ENCODE results near the gene MSH5. TPM values are rescaled to one million over a fixed set of nuclear protein-coding genes. Genes with fewer than 3 reads are reported as not detected.
A peak's percentile ranks its signal among the peaks of the same experiment; 100 is the strongest.
"Not testable (repeated sequence)": the region's sequence is repeated elsewhere in the genome, so short reads cannot be mapped to it uniquely, and the experiment has no call there.

MSH5 gene
- total RNA-seq, result 1 to 10 TPM; 7.7 to 9.8 TPM
- long read RNA-seq, donor 1, partial matches to known transcripts, result 2 of 2 reads
- long read RNA-seq, donor 1, other reads (novel, unspliced or antisense), result 0 of 2 reads
- long read RNA-seq, donor 2, partial matches to known transcripts, result 0 of 1 reads
- long read RNA-seq, donor 2, other reads (novel, unspliced or antisense), result 1 of 1 reads

GRCh38 chr6:31739639-31740396, at the start of gene MSH5:
Gene MSH5 (plus strand): TSS chr6:31740005. CDS start chr6:31740467, 462 bp downstream.
- intact Hi-C loops (cut with DNase I), result loop anchor here in 1 of 2 donors (10.0 kb wide), 1 partner anchor 55 kb away; the partner anchor contains the start of gene VARS1
- peak; percentile 99 for DNase-seq (ENCODE audit: low spot score)

GRCh38 chr6:31690231-31691077, 49.4 kb upstream of the MSH5 start:
- intact Hi-C loops (cut with DNase I), result no loop called here
- DNase-seq (ENCODE audit: low spot score), result peak; percentile 66

- DNase-seq (ENCODE audit: low spot score), result no peak
- intact Hi-C loops (cut with DNase I), result no loop called here
Measured at GRCh38 chr6:31691078-31691463, 48.7 kb upstream of the MSH5 start.

- DNase-seq (ENCODE audit: low spot score), result peak; percentile 76
- intact Hi-C loops (cut with DNase I), result no loop called here
Measured at GRCh38 chr6:31691564-31692108, 48.2 kb upstream of the MSH5 start.

- intact Hi-C loops (cut with DNase I), result no loop called here
- DNase-seq (ENCODE audit: low spot score), result no peak
Measured at GRCh38 chr6:31692353-31692752, 47.5 kb upstream of the MSH5 start.

- no peak for DNase-seq (ENCODE audit: low spot score)
- intact Hi-C loops (cut with DNase I), result no loop called here
Measured at GRCh38 chr6:31692886-31693285, 46.9 kb upstream of the MSH5 start.

- intact Hi-C loops (cut with DNase I), result no loop called here
- no peak for DNase-seq (ENCODE audit: low spot score)
Measured at GRCh38 chr6:31693535-31693934, 46.3 kb upstream of the MSH5 start.

GRCh38 chr6:31697555-31697954, 42.2 kb upstream of the MSH5 start:
- intact Hi-C loops (cut with DNase I), result no loop called here
- no peak for DNase-seq (ENCODE audit: low spot score)

GRCh38 chr6:31700740-31701401, 38.9 kb upstream of the MSH5 start:
- intact Hi-C loops (cut with DNase I), result no loop called here
- DNase-seq (ENCODE audit: low spot score), result no peak

- DNase-seq (ENCODE audit: low spot score), result no peak
- intact Hi-C loops (cut with DNase I), result no loop called here
Measured at GRCh38 chr6:31701666-31702404, 38.0 kb upstream of the MSH5 start.

GRCh38 chr6:31702405-31702818, 37.4 kb upstream of the MSH5 start:
- intact Hi-C loops (cut with DNase I), result no loop called here
- no peak for DNase-seq (ENCODE audit: low spot score)

GRCh38 chr6:31702819-31703716, 36.7 kb upstream of the MSH5 start, which contains the start of gene ABHD16A:
Gene ABHD16A (minus strand): TSS chr6:31703324. CDS start chr6:31703281, 43 bp downstream.
- peak; percentile 100 for DNase-seq (ENCODE audit: low spot score)
- intact Hi-C loops (cut with DNase I), result no loop called here

GRCh38 chr6:31705931-31706330, 33.9 kb upstream of the MSH5 start:
- intact Hi-C loops (cut with DNase I), result no loop called here
- DNase-seq (ENCODE audit: low spot score), result no peak

GRCh38 chr6:31706599-31706998, 33.2 kb upstream of the MSH5 start, which contains the start of gene LY6G6F:
Gene LY6G6F (plus strand): TSS chr6:31706866. CDS start chr6:31706907, 41 bp downstream.
- intact Hi-C loops (cut with DNase I), result no loop called here
- no peak for DNase-seq (ENCODE audit: low spot score)

- intact Hi-C loops (cut with DNase I), result no loop called here
- no peak for DNase-seq (ENCODE audit: low spot score)
Measured at GRCh38 chr6:31707701-31708100, 32.1 kb upstream of the MSH5 start.

GRCh38 chr6:31708224-31708623, 31.6 kb upstream of the MSH5 start:
- no peak for DNase-seq (ENCODE audit: low spot score)
- intact Hi-C loops (cut with DNase I), result no loop called here

GRCh38 chr6:31709157-31709556, 30.6 kb upstream of the MSH5 start:
- DNase-seq (ENCODE audit: low spot score); intact Hi-C loops (cut with DNase I): not testable (repeated sequence)
